Liver (tissue), 9 donors: Measurements from ENCODE around the gene ENOSF1. TPM values are rescaled to one million over a fixed set of nuclear protein-coding genes. Genes with fewer than 3 reads are reported as not detected.

Source experiments
- DNase-seq: peaks from one replicate; pipeline ENCODE4 v3.0.0-alpha.2; 2017; ENCODE audit warnings: low spot score
- H3K27ac ChIP-seq, 2 donors: one replicate each; pipeline ENCODE4 v1.7.0; 2013; ENCODE audit warnings: inconsistent platforms in 2 of 2, low read length in 2 of 2, control low read depth in 1 of 2, low read depth in 1 of 2, mild to moderate bottlenecking in 1 of 2
- H3K27me3 ChIP-seq, 4 donors: one replicate each; pipeline versions ENCODE4 v1.6.1 to v1.7.0; 2013; ENCODE audit warnings: low read length in 3 of 4, inconsistent platforms in 1 of 4, mild to moderate bottlenecking in 1 of 4, moderate library complexity in 1 of 4; ENCODE audit not compliant: control insufficient read depth in 4 of 4, insufficient read depth in 4 of 4
- H3K36me3 ChIP-seq, 4 donors: one replicate each; pipeline versions ENCODE4 v1.6.1 to v1.7.0; 2013; ENCODE audit warnings: low read length in 3 of 4, mild to moderate bottlenecking in 3 of 4, low read depth in 1 of 4, moderate library complexity in 1 of 4; ENCODE audit not compliant: control insufficient read depth in 4 of 4, insufficient read depth in 3 of 4
- H3K4me1 ChIP-seq, 4 donors: one replicate each; pipeline versions ENCODE4 v1.6.1 to v1.7.0; 2013; ENCODE audit warnings: low read length in 3 of 4, mild to moderate bottlenecking in 3 of 4, moderate library complexity in 1 of 4; ENCODE audit not compliant: control insufficient read depth in 4 of 4, insufficient read depth in 4 of 4
- H3K4me3 ChIP-seq, 3 donors: one replicate each; pipeline versions ENCODE4 v1.6.1 to v1.7.0; 2013; ENCODE audit warnings: low read length in 3 of 3, control low read depth in 1 of 3, low read depth in 1 of 3, mild to moderate bottlenecking in 1 of 3
- H3K9ac ChIP-seq, 2 donors: one replicate each; pipeline ENCODE4 v1.7.0; 2013; ENCODE audit warnings: low read length in 2 of 2, mild to moderate bottlenecking in 2 of 2, moderate library complexity in 2 of 2, control low read depth in 1 of 2, low read depth in 1 of 2
- H3K9me3 ChIP-seq, 4 donors: one replicate each; pipeline versions ENCODE4 v1.6.1 to v1.7.0; 2013; ENCODE audit warnings: low read length in 3 of 4; ENCODE audit not compliant: control insufficient read depth in 4 of 4
- ATF3 ChIP-seq: IDR thresholded peaks from 2 replicates; pipeline ENCODE4 v1.6.1; 2016; ENCODE audit warnings: antibody characterized with exemption
- CTCF ChIP-seq: fragments of 150-350 bp; IDR thresholded peaks from 2 replicates; pipeline ENCODE4 v1.5.1; 2017; ENCODE audit warnings: improper control_type of control experiment, low read depth, low read length; ENCODE audit not compliant: missing input control
- EGR1 ChIP-seq, 2 donors: IDR thresholded peaks; 2 replicates each; pipeline ENCODE4 v1.6.1; 2016 to 2018; ENCODE audit warnings: antibody characterized with exemption in 2 of 2, low read depth in 2 of 2
- FOXA1 ChIP-seq: IDR thresholded peaks from 2 replicates; pipeline ENCODE4 v1.6.1; 2016; ENCODE audit warnings: antibody characterized with exemption
- FOXA2 ChIP-seq: IDR thresholded peaks from 2 replicates; pipeline ENCODE4 v1.6.1; 2016; ENCODE audit warnings: antibody characterized with exemption
- GABPA ChIP-seq, 2 donors: IDR thresholded peaks in 1 of 2; conservative IDR thresholded peaks in 1 of 2; 2 replicates each; pipeline ENCODE4 v1.6.1; 2016; ENCODE audit warnings: antibody characterized with exemption in 2 of 2, mild to moderate bottlenecking in 1 of 2, moderate library complexity in 1 of 2
- HNF4A ChIP-seq, 2 donors: conservative IDR thresholded peaks; 2 replicates each; pipeline ENCODE4 v1.6.1; 2016; ENCODE audit warnings: antibody characterized with exemption in 2 of 2, mild to moderate bottlenecking in 2 of 2
- HNF4G ChIP-seq: IDR thresholded peaks from 2 replicates; pipeline ENCODE4 v1.6.1; 2016; ENCODE audit warnings: antibody characterized with exemption
- JUND ChIP-seq, 2 donors: IDR thresholded peaks; 2 replicates each; pipeline ENCODE4 v1.6.1; 2016; ENCODE audit warnings: antibody characterized with exemption in 2 of 2
- MAX ChIP-seq: IDR thresholded peaks from 2 replicates; pipeline ENCODE4 v1.6.1; 2016; ENCODE audit warnings: antibody characterized with exemption
- RAD21 ChIP-seq, 2 donors: IDR thresholded peaks; 2 replicates each; pipeline ENCODE4 v1.6.1; 2016; ENCODE audit warnings: antibody characterized with exemption in 2 of 2, mild to moderate bottlenecking in 2 of 2
- REST ChIP-seq: IDR thresholded peaks from 2 replicates; pipeline ENCODE4 v1.6.1; 2016; ENCODE audit warnings: antibody characterized with exemption, mild to moderate bottlenecking
- RXRA ChIP-seq, 2 donors: IDR thresholded peaks; 2 replicates each; pipeline ENCODE4 v1.6.1; 2017 to 2018; ENCODE audit warnings: antibody characterized with exemption in 2 of 2, mild to moderate bottlenecking in 1 of 2
- SP1 ChIP-seq: IDR thresholded peaks from 2 replicates; pipeline ENCODE4 v1.6.1; 2018; ENCODE audit warnings: antibody characterized with exemption, mild to moderate bottlenecking
- ZBTB33 ChIP-seq: IDR thresholded peaks from 2 replicates; pipeline ENCODE4 v1.6.1; 2016; ENCODE audit warnings: antibody characterized with exemption
- whole genome bisulfite sequencing: extraction: QIAGEN DNeasy Blood & Tissue Kit; methylation state at CpG from one replicate; pipeline ENCODE4 v1.1.7; 2013; 5-methylcytosine and 5-hydroxymethylcytosine counted together
- polyA plus RNA-seq, 2 donors: library from polyadenylated mRNA; stranded (reverse) in 1 of 2; unstranded in 1 of 2; fragments of 200-250 nt in 1 of 2; fragments of >200 nt in 1 of 2; fragmentation: Nextera tagmentation in 1 of 2; extraction: Ambion mirVana in 1 of 2; gene quantifications; one replicate each; pipeline versions ENCODE4 v1.2.1 to v1.2.3, GENCODE V29; 2013 to 2015
- total RNA-seq, 2 donors: library from RNA; depleted of rRNA; stranded (reverse); fragments of >200 nt; gene quantifications; one replicate each; pipeline ENCODE4 v1.2.3, GENCODE V29; 2014
- donor health status: healthy.
- donor health status: healthy.
- donor health status: healthy.
- donor health status: healthy.
- donor health status: healthy.

ENOSF1 gene
- total and polyA plus RNA-seq, 4 donors: 34.0 to 96.1 (median 53.6) TPM

GRCh38 chr18:697012-697411 is 15.4 kb downstream of the ENOSF1 start:
- Histone ChIP-seq H3K4me3 (no peak overlapping the region), H3K9me3 (no peaks in the 10 kb centered on the region), H3K27ac (no peak overlapping the region), H3K9ac (no peak overlapping the region), H3K4me1 (no peaks in the 10 kb centered on the region), H3K27me3 (no peaks in the 10 kb centered on the region), H3K36me3 (peaks cover 8 to 32% (median 17%) of the 10 kb centered on the region in 4 donors)
- 96% methylated on average over 4 of the region's 4 CpGs for WGBS
- DNase-seq: no peak
- TF ChIP-seq GABPA (IDR thresholded peaks at IDR 0.05 in 1 of 2, conservative IDR thresholded peaks at IDR 0.05 in 1 of 2) (no peak), SP1 (no peak), RAD21 (IDR thresholded peaks at IDR 0.05) (no peak), RXRA (IDR thresholded peaks at IDR 0.05) (no peak), REST (no peak), ZBTB33 (no peak), ATF3 (no peak), JUND (IDR thresholded peaks at IDR 0.05) (no peak), HNF4A (conservative IDR thresholded peaks at IDR 0.05) (no peak)

GRCh38 chr18:693466-694187 is 18.8 kb downstream of the ENOSF1 start:
- Histone ChIP-seq H3K9ac (no peak overlapping the region), H3K4me3 (no peak overlapping the region), H3K4me1 (no peaks in the 10 kb centered on the region), H3K36me3 (peaks cover 8 to 40% (median 28%) of the 10 kb centered on the region in 4 donors), H3K27me3 (no peaks in the 10 kb centered on the region), H3K9me3 (no peaks in the 10 kb centered on the region), H3K27ac (no peak overlapping the region)
- 80% methylated on average over 8 of the region's 8 CpGs for WGBS
- no peak for TF ChIP-seq EGR1 (IDR thresholded peaks at IDR 0.05; ENCODE audit: low read depth in 2 of 2)
- no peak for TF ChIP-seq FOXA1
- no peak for TF ChIP-seq FOXA2
- no peak for TF ChIP-seq ATF3
- no peak for TF ChIP-seq REST
- TF ChIP-seq MAX: no peak
- no peak for TF ChIP-seq HNF4G
- no peak for TF ChIP-seq GABPA (IDR thresholded peaks at IDR 0.05 in 1 of 2, conservative IDR thresholded peaks at IDR 0.05 in 1 of 2)
- TF ChIP-seq CTCF: no peak
- TF ChIP-seq RXRA (IDR thresholded peaks at IDR 0.05): no peak
- no peak for DNase-seq
